ENCODE measurements around the gene OR6S1. TPM values are rescaled to one million over a fixed set of nuclear protein-coding genes. Genes with fewer than 3 reads are reported as not detected.

The OR6S1 gene
- total and polyA plus RNA-seq, 10 of the 15 experiments (the other 5 are each of a cell fraction or from before 2014, with no cell fraction given) = 0.22 to 0.67 (median 0.43) TPM; not detected in 4

DNA sequence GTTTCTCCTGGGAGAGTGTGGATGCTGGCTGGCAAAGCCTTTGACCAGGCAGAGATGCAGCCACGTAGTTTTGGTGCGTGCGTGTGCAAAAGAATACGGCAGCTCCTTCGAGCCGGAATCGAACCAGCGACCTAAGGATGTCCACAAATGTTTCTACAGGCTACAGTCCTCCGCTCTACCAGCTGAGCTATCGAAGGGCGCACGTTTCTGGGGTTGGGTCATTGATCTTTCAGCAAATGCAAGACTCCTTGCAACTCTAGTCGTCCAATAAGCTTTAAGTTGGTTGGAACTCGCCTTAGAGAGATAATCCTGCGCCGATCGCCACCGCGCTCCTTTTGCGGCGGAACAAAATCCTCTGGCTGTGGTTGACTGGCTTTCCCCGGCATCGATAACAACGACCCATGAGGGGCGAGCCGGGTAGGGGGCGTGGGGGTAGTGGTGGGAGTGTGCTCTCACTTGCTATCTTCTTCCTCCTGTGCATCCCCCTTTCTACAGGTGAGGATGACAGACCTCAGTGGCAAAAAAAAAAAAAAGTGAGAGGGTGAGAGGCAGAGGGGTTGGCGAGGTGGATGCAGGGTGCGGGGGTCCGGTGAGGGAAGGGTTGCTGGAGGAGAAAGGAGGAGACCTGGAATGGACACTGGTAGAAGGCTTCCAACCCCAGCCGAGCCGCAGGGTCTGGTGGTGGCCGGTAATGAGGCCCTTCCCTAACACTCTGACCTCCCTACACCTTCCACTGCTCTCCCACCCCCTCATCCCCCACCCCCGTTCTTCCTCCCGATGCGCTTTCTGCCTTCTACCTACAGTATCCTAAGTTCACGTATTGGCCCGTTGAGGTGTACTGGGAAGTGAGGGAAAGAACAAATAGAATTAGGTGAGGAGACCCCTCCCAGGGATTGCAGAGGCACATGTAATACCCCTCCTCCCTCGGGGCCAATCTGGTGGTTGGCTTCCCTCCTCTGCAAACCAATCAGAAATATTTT lies 11.8 kb upstream of the OR6S1 start:
- H3K27ac ChIP-seq (ENCODE audit: control insufficient read depth, insufficient read depth) = no peak overlapping the region
- H2AFZ ChIP-seq (ENCODE audit: control insufficient read depth, low read depth, low read length) = peak overlapping the region; percentile 46
- whole genome bisulfite sequencing (ENCODE audit: insufficient coverage, insufficient replicate concordance, low lambda C conversion rate, missing lambda C conversion rate) = 6% methylated on average over 33 of the region's 39 CpGs
- no peaks in the 10 kb centered on the region for H3K79me2 ChIP-seq (ENCODE audit: control insufficient read depth, insufficient read depth, low read length)
- in situ Hi-C loops (cut with MboI) = no loop called here
- intact Hi-C loops (cut with micrococcal nuclease; ENCODE audit: unreplicated experiment) = no loop called here
- peak overlapping the region; percentile 57; the same call in 1 of the 2 replicates for H3K4me2 ChIP-seq (ENCODE audit: control insufficient read depth, insufficient read depth)
- peaks cover 0 to 3% of the 10 kb centered on the region in 2 experiments; a peak in 1 of 4 replicates for H3K36me3 ChIP-seq (ENCODE audit: control insufficient read depth in 2 of 2, insufficient read depth in 2 of 2, low read length in 1 of 2)
- BruUV-seq (replicated peaks) = no TSS peak
- peak; percentile 45 for DNase-seq (ENCODE audit: low read depth, low spot score)
- RAD21 ChIA-PET (ENCODE audit: unreplicated experiment) = interaction anchor here (0.7 to 1.8 kb wide), 2 partner anchors 35 to 38 kb away, joined by 3 to 9 read pairs; no protein-coding TSS in a partner anchor
- SMC1A ChIA-PET (ENCODE audit: uncharacterized antibody, unreplicated experiment) = interaction anchor here (1.2 to 1.4 kb wide), 2 partner anchors 9 to 40 kb away, joined by 3 to 4 read pairs; no protein-coding TSS in a partner anchor
- FAIRE-seq = no peak
- no peaks in the 10 kb centered on the region for H3K9me3 ChIP-seq (replicated peaks; ENCODE audit: control insufficient read depth, insufficient read depth, low read length)
- ATAC-seq = peak; percentile 54
- no peaks in the 10 kb centered on the region; the same call in 1 of the 2 replicates for H3K4me1 ChIP-seq (ENCODE audit: control insufficient read depth, insufficient read depth, low read length)
- CTCF ChIA-PET = interaction anchor here (1.0 to 2.7 kb wide), 3 partner anchors 38 to 326 kb away, joined by 3 to 7 read pairs (median 4); no protein-coding TSS in a partner anchor
- no peaks in the 10 kb centered on the region; a peak in 2 of 4 replicates for H3K27me3 ChIP-seq (replicated peaks in 1 of 2; ENCODE audit: control insufficient read depth in 2 of 2, insufficient read depth in 2 of 2, low read length in 1 of 2)
- H3K4me3 ChIP-seq = 0 out of 2 replicates have a peak overlapping the region, but pooled peaks have one; percentile 34
- no peaks in the 10 kb centered on the region; the same call in 1 of the 2 replicates for H4K20me1 ChIP-seq (ENCODE audit: control insufficient read depth, insufficient read depth)
- no peak overlapping the region for H3K9ac ChIP-seq (ENCODE audit: control insufficient read depth, insufficient read depth, low read length)
- POLR2A ChIA-PET = interaction anchor here (0.6 kb wide), 1 partner anchor 12 kb away, joined by 5 read pairs; no protein-coding TSS in a partner anchor
- TF ChIP-seq BACH1 (IDR thresholded peaks at IDR 0.05; ENCODE audit: borderline replicate concordance) (no peak), MYB (IDR thresholded peaks at IDR 0.05; ENCODE audit: borderline replicate concordance, low read depth, low read length) (no peak), SREBF2 (IDR thresholded peaks at IDR 0.05; ENCODE audit: low read length) (peak; percentile 61; the same call in 1 of the 2 replicates), CREB1 (IDR thresholded peaks at IDR 0.05; ENCODE audit: low read depth) (0 out of 2 replicates have a peak, but pooled peaks have one; percentile 46), CHD2 (IDR thresholded peaks at IDR 0.05; ENCODE audit: borderline replicate concordance, low read depth, low read length) (no peak), BHLHE40 (IDR thresholded peaks at IDR 0.05; ENCODE audit: borderline replicate concordance in 1 of 2, low read depth in 2 of 2, low read length in 1 of 2) (peak; percentile 88 to 93), RUNX3 (IDR thresholded peaks at IDR 0.05; ENCODE audit: low read length) (peak; percentile 45; the same call in 1 of the 2 replicates), ZNF217 (IDR thresholded peaks at IDR 0.05) (no peak), STAT3 (IDR thresholded peaks at IDR 0.05; ENCODE audit: low read depth, low read length) (no peak), CBFB (IDR thresholded peaks at IDR 0.05; ENCODE audit: low read depth) (no peak), FOS (IDR thresholded peaks at IDR 0.05; ENCODE audit: borderline replicate concordance, extremely low read depth, insufficient read length) (no peak), TCF3 (IDR thresholded peaks at IDR 0.05; ENCODE audit: borderline replicate concordance, insufficient read depth, low read depth, low read length) (no peak), WRNIP1 (IDR thresholded peaks at IDR 0.05; ENCODE audit: borderline replicate concordance, low read depth, low read length) (no peak), ZNF24 (IDR thresholded peaks at IDR 0.05) (peak; percentile 62; the same call in 1 of the 2 replicates), TCF7 (IDR thresholded peaks at IDR 0.05; ENCODE audit: borderline replicate concordance) (no peak), GABPA (IDR thresholded peaks at IDR 0.05; ENCODE audit: low read depth) (0 out of 2 replicates have a peak, but pooled peaks have one; percentile 29)
- TF ChIP-seq, protein P1, sequence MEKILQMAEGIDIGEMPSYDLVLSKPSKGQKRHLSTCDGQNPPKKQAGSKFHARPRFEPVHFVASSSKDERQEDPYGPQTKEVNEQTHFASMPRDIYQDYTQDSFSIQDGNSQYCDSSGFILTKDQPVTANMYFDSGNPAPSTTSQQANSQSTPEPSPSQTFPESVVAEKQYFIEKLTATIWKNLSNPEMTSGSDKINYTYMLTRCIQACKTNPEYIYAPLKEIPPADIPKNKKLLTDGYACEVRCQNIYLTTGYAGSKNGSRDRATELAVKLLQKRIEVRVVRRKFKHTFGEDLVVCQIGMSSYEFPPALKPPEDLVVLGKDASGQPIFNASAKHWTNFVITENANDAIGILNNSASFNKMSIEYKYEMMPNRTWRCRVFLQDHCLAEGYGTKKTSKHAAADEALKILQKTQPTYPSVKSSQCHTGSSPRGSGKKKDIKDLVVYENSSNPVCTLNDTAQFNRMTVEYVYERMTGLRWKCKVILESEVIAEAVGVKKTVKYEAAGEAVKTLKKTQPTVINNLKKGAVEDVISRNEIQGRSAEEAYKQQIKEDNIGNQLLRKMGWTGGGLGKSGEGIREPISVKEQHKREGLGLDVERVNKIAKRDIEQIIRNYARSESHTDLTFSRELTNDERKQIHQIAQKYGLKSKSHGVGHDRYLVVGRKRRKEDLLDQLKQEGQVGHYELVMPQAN (conservative IDR thresholded peaks at IDR 0.05) = no peak
- TF ChIP-seq, protein P2, sequence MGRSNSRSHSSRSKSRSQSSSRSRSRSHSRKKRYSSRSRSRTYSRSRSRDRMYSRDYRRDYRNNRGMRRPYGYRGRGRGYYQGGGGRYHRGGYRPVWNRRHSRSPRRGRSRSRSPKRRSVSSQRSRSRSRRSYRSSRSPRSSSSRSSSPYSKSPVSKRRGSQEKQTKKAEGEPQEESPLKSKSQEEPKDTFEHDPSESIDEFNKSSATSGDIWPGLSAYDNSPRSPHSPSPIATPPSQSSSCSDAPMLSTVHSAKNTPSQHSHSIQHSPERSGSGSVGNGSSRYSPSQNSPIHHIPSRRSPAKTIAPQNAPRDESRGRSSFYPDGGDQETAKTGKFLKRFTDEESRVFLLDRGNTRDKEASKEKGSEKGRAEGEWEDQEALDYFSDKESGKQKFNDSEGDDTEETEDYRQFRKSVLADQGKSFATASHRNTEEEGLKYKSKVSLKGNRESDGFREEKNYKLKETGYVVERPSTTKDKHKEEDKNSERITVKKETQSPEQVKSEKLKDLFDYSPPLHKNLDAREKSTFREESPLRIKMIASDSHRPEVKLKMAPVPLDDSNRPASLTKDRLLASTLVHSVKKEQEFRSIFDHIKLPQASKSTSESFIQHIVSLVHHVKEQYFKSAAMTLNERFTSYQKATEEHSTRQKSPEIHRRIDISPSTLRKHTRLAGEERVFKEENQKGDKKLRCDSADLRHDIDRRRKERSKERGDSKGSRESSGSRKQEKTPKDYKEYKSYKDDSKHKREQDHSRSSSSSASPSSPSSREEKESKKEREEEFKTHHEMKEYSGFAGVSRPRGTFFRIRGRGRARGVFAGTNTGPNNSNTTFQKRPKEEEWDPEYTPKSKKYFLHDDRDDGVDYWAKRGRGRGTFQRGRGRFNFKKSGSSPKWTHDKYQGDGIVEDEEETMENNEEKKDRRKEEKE (IDR thresholded peaks at IDR 0.05) = no peak

Data from GM12878 (cell line).